Subcutaneous adipose tissue (tissue), 4 donors: ENCODE results near the gene PLCG2. TPM values are rescaled to one million over a fixed set of nuclear protein-coding genes. Genes with fewer than 3 reads are reported as not detected.

Source experiments
- total RNA-seq, 4 donors: library from RNA; depleted of rRNA; stranded (reverse); fragments of >200 nt; gene quantifications; one replicate each; pipeline ENCODE4 v1.1.0, GENCODE V29; 2016
- TF ChIP-seq, protein P1 (sequence below): fragments of 450-650 bp; IDR thresholded peaks from one replicate; pipeline ENCODE4 v1.5.1; 2016; ENCODE audit warnings: low read depth, mild to moderate bottlenecking, control low read depth, antibody characterized with exemption, moderate library complexity

The PLCG2 gene
- total RNA-seq, 4 donors from 2014 or later: 19.8 to 34.9 (median 23.8) TPM

DNA sequence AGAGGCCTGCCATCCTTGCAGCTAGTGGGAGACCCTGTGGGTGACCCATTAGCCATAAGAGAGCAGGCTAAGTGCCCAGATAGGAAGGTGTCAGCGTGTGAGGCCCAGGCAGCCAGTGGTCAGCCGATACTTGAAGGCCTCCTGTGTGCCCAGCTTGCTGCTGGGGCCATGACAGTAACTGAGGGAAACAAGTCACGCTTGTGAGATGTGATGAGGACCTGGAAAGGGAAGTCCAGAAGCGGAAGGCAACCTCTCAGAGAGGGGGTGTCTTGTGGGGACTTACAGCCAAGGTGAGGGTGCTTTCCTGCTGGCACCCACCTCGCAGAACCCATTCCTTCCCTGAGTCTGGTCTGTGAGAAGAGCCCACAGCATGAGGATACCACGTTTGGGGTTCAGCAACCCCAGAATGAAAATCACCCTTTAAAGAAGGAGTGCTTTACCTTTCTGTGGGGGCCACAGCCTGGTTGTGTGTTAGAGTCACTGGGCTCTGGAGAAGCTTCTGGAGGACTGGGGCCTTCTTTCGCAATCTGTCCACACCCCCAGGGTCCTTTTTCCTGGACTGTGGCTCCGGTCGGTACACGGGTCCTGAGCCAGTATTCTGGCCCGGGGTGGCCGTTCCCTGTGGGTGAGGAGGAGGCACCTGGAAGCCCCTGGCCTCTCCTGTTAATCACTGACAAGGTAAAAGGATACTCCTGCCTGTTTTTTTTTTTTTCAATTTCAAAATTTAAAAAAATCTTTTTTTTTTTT, 53.9 kb downstream of the PLCG2 start:
- TF ChIP-seq, protein P1, sequence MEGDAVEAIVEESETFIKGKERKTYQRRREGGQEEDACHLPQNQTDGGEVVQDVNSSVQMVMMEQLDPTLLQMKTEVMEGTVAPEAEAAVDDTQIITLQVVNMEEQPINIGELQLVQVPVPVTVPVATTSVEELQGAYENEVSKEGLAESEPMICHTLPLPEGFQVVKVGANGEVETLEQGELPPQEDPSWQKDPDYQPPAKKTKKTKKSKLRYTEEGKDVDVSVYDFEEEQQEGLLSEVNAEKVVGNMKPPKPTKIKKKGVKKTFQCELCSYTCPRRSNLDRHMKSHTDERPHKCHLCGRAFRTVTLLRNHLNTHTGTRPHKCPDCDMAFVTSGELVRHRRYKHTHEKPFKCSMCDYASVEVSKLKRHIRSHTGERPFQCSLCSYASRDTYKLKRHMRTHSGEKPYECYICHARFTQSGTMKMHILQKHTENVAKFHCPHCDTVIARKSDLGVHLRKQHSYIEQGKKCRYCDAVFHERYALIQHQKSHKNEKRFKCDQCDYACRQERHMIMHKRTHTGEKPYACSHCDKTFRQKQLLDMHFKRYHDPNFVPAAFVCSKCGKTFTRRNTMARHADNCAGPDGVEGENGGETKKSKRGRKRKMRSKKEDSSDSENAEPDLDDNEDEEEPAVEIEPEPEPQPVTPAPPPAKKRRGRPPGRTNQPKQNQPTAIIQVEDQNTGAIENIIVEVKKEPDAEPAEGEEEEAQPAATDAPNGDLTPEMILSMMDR: no peak

DNA sequence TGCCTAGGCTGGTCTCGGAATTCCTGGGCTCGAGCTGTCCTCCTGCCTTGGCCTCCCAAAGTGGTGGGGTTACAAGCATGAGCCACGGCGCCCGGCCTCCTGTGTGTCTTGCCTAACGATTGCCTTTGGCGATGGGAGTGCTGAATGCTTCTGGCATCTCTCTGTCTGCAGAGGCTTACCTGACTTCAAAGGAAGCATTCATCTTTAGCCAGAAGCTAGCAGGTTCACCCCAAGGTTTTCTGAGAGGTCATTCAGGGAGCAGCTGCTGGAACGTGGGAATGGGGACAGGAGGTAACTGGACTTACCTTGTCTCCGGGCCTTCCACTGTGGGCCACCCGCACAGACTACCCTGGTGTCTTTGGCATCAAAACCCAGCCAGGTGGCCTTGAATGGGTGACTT, 54.7 kb downstream of the PLCG2 start:
- TF ChIP-seq, protein P1: no peak

DNA sequence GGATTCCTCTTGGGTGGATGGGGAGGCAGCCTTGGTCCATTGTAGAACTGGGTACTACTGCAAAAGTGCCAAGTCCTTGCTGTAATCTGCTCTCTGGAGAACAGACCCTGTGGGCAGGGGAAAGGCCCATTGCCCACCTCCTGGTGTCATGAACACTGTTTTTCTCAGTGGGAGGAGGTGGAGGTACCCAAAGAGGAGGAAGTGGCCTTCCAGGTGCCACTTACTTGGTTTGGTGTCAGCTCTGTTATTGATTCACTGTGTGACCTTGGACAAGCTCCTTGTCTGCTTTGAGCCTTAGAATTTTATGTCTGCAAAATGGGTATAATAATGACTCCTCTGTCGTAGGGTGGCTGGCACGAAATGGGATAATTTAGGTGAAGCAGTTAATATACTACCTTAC, 55.8 kb downstream of the PLCG2 start:
- TF ChIP-seq, protein P1: no peak

DNA sequence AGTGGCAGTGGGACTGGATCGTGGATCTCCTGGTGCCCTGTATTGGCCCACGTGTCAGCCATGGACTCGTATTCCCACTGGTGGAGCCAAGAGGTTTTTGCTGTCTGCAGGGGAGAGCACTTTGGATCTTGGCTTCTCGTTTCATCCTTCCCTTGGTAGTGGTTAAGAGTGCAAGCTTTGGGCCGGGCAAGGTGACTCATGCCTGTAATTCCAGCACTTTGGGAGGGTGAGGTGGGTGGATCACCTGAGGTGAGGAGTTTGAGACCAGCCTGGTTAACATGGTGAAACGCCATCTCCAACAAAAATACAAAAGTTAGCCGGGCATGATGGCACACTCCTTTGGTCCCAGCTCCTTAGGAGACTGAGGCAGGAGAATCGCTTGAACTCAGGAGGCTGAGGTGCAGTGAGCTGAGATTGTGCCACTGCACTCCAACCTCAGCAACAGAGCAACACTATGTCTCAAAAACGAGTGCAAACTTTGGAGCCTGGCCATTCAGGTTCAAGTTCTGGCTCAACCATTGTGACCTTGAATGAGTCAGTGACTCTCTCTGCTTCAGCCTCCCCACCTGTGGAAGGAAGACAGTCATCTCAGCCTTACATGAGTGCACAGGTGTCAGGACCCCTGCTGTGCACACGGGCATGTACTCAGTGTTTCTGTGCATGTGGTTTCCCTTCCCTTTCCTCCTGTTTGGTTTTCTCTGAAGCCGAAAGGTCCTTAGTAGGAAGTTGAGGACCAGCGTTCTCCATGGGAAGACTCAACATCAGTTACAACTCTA, 57.4 kb downstream of the PLCG2 start:
- TF ChIP-seq, protein P1: no peak

DNA sequence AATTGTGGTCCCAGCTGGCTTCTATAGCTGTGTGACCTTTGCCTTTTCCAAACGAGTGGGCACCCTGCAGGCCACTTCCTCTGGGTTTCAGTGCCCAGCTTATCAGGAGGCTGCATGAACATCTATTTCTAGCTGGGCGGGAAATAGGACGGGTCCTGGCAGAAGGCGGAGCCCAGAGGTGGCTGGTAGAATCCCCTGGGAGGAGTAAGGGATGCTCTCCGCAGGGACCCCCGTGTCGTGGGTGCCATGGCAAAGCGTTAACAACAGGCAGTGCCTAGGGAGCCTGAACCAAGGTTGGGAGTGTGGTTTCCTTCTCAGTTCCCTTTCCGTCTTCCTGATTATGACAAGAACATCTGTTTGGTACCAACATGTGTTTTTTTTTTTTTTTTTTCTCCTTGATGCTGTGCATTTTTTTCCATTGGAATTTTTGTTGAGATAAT, 58.2 kb downstream of the PLCG2 start:
- TF ChIP-seq, protein P1: no peak

DNA sequence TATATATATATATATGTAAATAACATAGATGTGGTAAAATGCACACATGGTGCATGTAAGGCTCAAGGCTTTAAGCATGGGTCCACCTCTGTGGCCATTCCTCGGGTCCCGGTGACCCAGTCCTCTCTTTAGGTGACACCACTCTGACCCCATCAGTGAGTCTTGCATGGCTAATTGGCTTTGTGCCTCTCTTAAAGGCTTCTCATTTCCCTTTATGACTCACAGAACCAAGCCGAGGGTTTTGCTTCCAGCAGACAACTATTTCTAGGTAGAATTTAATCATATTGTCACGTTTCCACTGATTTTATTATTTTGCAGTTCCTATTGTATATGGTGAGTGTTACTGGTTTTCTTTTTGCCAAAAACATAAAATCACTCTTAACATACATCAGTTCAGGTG, 59.7 kb downstream of the PLCG2 start:
- TF ChIP-seq, protein P1: no peak

DNA sequence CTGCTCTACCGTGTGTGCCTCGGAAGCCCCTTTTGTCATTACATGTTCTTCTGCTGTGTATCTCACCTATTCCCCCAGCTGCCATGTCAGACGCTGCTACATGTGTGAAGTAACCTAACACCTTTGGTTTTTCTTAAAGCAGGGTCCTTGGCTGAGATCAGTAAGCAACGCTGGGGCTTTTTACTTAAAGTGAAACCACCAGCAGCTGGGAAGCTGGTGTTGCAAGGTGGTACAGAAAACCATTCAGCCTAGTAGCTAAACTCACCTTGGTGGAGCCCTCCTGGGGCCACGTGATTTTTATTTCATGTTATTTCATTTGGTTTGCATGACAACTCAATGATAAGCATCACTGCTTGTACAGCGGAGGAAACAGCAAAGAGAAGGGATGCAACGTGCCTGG, 62.6 kb downstream of the PLCG2 start:
- TF ChIP-seq, protein P1: no peak
